CD14-positive monocyte (primary cell): Measurements from ENCODE around the gene CCDC197. TPM values are rescaled to one million over a fixed set of nuclear protein-coding genes. Genes with fewer than 3 reads are reported as not detected.

Experiments
- DNase-seq, 3 donors: peaks; one replicate each; pipeline ENCODE4 v3.0.0-alpha.2; 2011 to 2022
- H2AFZ ChIP-seq: 2 replicates; pipeline ENCODE4 v1.6.0; 2012; ENCODE audit warnings: mild to moderate bottlenecking, low read depth, low read length, inconsistent platforms; ENCODE audit not compliant: insufficient read depth, poor library complexity, severe bottlenecking
- H3K27ac ChIP-seq, 2 donors: 1 replicate in 1 of 2; 2 replicates in 1 of 2; pipeline ENCODE4 v1.5.1; 2012 to 2013; ENCODE audit warnings: low read length in 2 of 2, control low read depth in 1 of 2, inconsistent platforms in 1 of 2, low read depth in 1 of 2, mild to moderate bottlenecking in 1 of 2
- H3K27me3 ChIP-seq, 2 donors: one replicate each; pipeline versions ENCODE4 v1.6.0 to v1.6.1; 2011 to 2013; ENCODE audit warnings: low read length in 2 of 2; ENCODE audit not compliant: control insufficient read depth in 2 of 2, insufficient read depth in 2 of 2
- H3K36me3 ChIP-seq, 2 donors: replicated peaks in 1 of 2; 1 replicate in 1 of 2; 2 replicates in 1 of 2; pipeline versions ENCODE4 v1.5.1 to v1.6.1; 2012 to 2013; ENCODE audit warnings: low read length in 2 of 2, control low read depth in 1 of 2, inconsistent platforms in 1 of 2, mild to moderate bottlenecking in 1 of 2; ENCODE audit not compliant: insufficient read depth in 2 of 2, control insufficient read depth in 1 of 2
- H3K4me1 ChIP-seq, 2 donors: 1 replicate in 1 of 2; 2 replicates in 1 of 2; pipeline versions ENCODE4 v1.5.1 to v1.6.1; 2012 to 2013; ENCODE audit warnings: low read length in 2 of 2, control low read depth in 1 of 2, inconsistent platforms in 1 of 2, mild to moderate bottlenecking in 1 of 2, moderate library complexity in 1 of 2; ENCODE audit not compliant: insufficient read depth in 2 of 2, control insufficient read depth in 1 of 2
- H3K4me2 ChIP-seq: replicated peaks from 2 replicates; pipeline ENCODE3; 2012; ENCODE audit warnings: low read length, moderate library complexity, mild to moderate bottlenecking; ENCODE audit not compliant: poor library complexity, severe bottlenecking; ENCODE audit errors: extremely low read depth
- H3K4me3 ChIP-seq, 3 experiments: fragments of 200-600 bp in 1 of 3; sonication (generic) in 1 of 3; replicated peaks in 1 of 3; 1 replicate in 2 of 3; 2 replicates in 1 of 3; pipeline ENCODE4 v1.5.1; 2011 to 2013; ENCODE audit warnings: low read length in 3 of 3, mild to moderate bottlenecking in 3 of 3, control low read depth in 2 of 3, low read depth in 2 of 3, inconsistent platforms in 1 of 3, moderate library complexity in 1 of 3
- H3K79me2 ChIP-seq: 2 replicates; pipeline ENCODE4 v1.6.0; 2012; ENCODE audit warnings: mild to moderate bottlenecking, control low read depth, inconsistent platforms, low read length, moderate library complexity; ENCODE audit not compliant: insufficient read depth
- H3K9ac ChIP-seq: 2 replicates; pipeline ENCODE4 v1.6.0; 2017; ENCODE audit warnings: low read length, mild to moderate bottlenecking; ENCODE audit not compliant: insufficient read depth, poor library complexity, severe bottlenecking
- H3K9me3 ChIP-seq, 2 donors: replicated peaks in 1 of 2; 1 replicate in 1 of 2; 2 replicates in 1 of 2; pipeline versions ENCODE4 v1.5.1 to v1.6.1; 2012 to 2013; ENCODE audit warnings: low read length in 2 of 2, control low read depth in 1 of 2; ENCODE audit not compliant: control insufficient read depth in 1 of 2, insufficient read depth in 1 of 2
- H4K20me1 ChIP-seq: 2 replicates; pipeline ENCODE4 v1.6.0; 2012; ENCODE audit warnings: mild to moderate bottlenecking, low read length, control low read depth, moderate library complexity; ENCODE audit not compliant: insufficient read depth
- H3K27ac Mint-ChIP-seq, 7 donors: one replicate each; pipeline ENCODE4 v1.8.0; 2020; ENCODE audit warnings: mild to moderate bottlenecking in 7 of 7, mixed read lengths in 7 of 7, moderate library complexity in 6 of 7, inconsistent platforms in 2 of 7
- H3K27me3 Mint-ChIP-seq, 3 donors: one replicate each; pipeline ENCODE4 v1.8.0; 2021 to 2022; ENCODE audit warnings: low read depth in 3 of 3, mild to moderate bottlenecking in 3 of 3, mixed read lengths in 3 of 3, moderate library complexity in 3 of 3, inconsistent platforms in 1 of 3
- H3K36me3 Mint-ChIP-seq, 2 donors: one replicate each; pipeline ENCODE4 v1.8.0; 2020; ENCODE audit warnings: mixed read lengths in 2 of 2, inconsistent platforms in 1 of 2, mild to moderate bottlenecking in 1 of 2
- H3K4me1 Mint-ChIP-seq: one replicate; pipeline ENCODE4 v1.8.0; 2020; ENCODE audit warnings: mild to moderate bottlenecking, mixed read lengths
- H3K4me3 Mint-ChIP-seq, 2 donors: one replicate each; pipeline ENCODE4 v1.8.0; 2020; ENCODE audit warnings: mild to moderate bottlenecking in 2 of 2, mixed read lengths in 2 of 2, moderate library complexity in 1 of 2
- H3K9me3 Mint-ChIP-seq, 7 donors: one replicate each; pipeline ENCODE4 v1.8.0; 2020 to 2022; ENCODE audit warnings: mixed read lengths in 7 of 7, mild to moderate bottlenecking in 6 of 7, moderate library complexity in 6 of 7, inconsistent platforms in 2 of 7
- CTCF ChIP-seq: fragments of 200-600 bp; IDR thresholded peaks from one replicate; pipeline ENCODE4 v1.8.0; 2022; ENCODE audit warnings: antibody characterized with exemption, mild to moderate bottlenecking
- WGBS: methylation state at CpG from one replicate; pipeline ENCODE4 v1.1.5; 2013; ENCODE audit warnings: missing lambda C conversion rate; ENCODE audit not compliant: insufficient coverage; 5-methylcytosine and 5-hydroxymethylcytosine counted together
- intact Hi-C, 2 donors: fragments of 100-400 bp; cut with micrococcal nuclease; formaldehyde crosslinking; loops; one replicate each; pipeline versions ENCODE4 v1.15.0 to v1.15.1; 2023
- polyA plus RNA-seq, 3 donors: library from polyadenylated mRNA; depleted of rRNA in 1 of 3; unstranded in 2 of 3; stranded (reverse) in 1 of 3; fragments of 300-500 nt in 2 of 3; fragments of >200 nt in 1 of 3; fragmentation: Illumina TruSeq in 2 of 3; gene quantifications; 1 replicate in 2 of 3; 2 replicates in 1 of 3; pipeline ENCODE4 v1.2.3, GENCODE V29; 2012 to 2021

CCDC197 gene
- polyA plus RNA-seq, 3 donors, result not detected

- Histone ChIP-seq H3K4me3 (no peak overlapping the region), H3K9me3 (no peaks in the 10 kb centered on the region), H3K4me1 (no peaks in the 10 kb centered on the region), H3K79me2 (no peaks in the 10 kb centered on the region), H3K36me3 (peaks cover 79 to 96% of the 10 kb centered on the region in 2 donors), H3K27me3 (no peaks in the 10 kb centered on the region), H3K9ac (no peak overlapping the region), H3K27ac (no peak overlapping the region), H3K4me2 (no peak overlapping the region), H2AFZ (no peak overlapping the region), H4K20me1 (no peaks in the 10 kb centered on the region)
- Mint-ChIP-seq H3K9me3 (no peaks in the 10 kb centered on the region), H3K36me3 (peaks cover 81 to 94% of the 10 kb centered on the region in 2 donors), H3K4me3 (no peak overlapping the region), H3K4me1 (no peaks in the 10 kb centered on the region), H3K27me3 (no peaks in the 10 kb centered on the region), H3K27ac (peak overlapping the region in 2 of 7 donors; percentile 15 to 32)
- no peak for TF ChIP-seq CTCF
- no CpG with 5 or more reads among the region's 2 CpGs for WGBS
- intact Hi-C loops, result no loop called here
- no peak for DNase-seq
Measured at GRCh38 chr14:94049625-94050023, 52.5 kb downstream of the CCDC197 start.

DNA sequence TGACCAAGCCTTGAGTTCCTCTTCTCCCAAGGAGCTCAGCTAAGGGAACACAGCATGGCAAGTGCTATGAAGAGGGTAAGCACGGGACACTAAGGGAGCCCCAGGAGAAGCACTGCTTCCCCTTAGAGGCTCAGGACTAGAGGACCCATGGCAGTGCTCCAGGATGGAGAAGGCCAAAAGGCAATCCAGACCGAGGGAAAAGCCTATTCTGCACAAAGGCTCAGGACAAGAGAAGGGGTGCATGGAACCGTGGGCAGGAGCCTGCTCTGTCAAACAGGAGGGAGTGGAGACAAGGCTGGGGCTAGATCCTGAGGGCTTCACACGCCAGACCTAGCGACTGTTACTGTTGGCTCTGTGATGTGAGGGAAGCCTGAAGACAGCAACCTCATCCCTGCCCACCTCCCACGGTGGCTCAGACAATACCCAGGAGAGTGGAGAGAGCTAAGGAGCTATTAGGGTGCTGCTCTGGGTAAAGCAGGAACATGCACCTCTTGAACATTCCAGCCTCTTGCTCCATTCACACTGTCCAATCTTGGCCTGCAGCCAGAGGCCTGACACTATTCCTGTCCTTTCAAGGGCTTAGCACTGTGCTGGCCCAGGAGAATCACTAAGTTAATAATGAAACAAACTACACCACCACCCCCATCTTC, 53.3 kb downstream of the CCDC197 start:
- intact Hi-C loops, result no loop called here
- Histone ChIP-seq H3K4me1 (no peaks in the 10 kb centered on the region), H3K4me2 (no peak overlapping the region), H3K9ac (no peak overlapping the region), H3K36me3 (peaks cover 86 to 96% of the 10 kb centered on the region in 2 donors), H3K79me2 (no peaks in the 10 kb centered on the region), H3K9me3 (no peaks in the 10 kb centered on the region), H2AFZ (no peak overlapping the region), H3K4me3 (no peak overlapping the region), H3K27ac (no peak overlapping the region), H3K27me3 (no peaks in the 10 kb centered on the region), H4K20me1 (no peaks in the 10 kb centered on the region)
- H3K36me3 Mint-ChIP-seq, result peaks cover 81 to 94% of the 10 kb centered on the region in 2 donors
- WGBS, result 100% methylated on average over 1 of the region's 6 CpGs
- H3K4me1 Mint-ChIP-seq, result no peaks in the 10 kb centered on the region
- no peak for DNase-seq
- no peaks in the 10 kb centered on the region for H3K9me3 Mint-ChIP-seq
- H3K27ac Mint-ChIP-seq, result peak overlapping the region in 2 of 7 donors; percentile 15 to 37
- TF ChIP-seq CTCF, result no peak
- no peak overlapping the region for H3K4me3 Mint-ChIP-seq
- H3K27me3 Mint-ChIP-seq, result no peaks in the 10 kb centered on the region
